IPS-NIHi11 (cell line): ENCODE results near the gene PSMA5.
A peak's percentile ranks its signal among the peaks of the same experiment; 100 is the strongest.
"Not testable (repeated sequence)": the region's sequence is repeated elsewhere in the genome, so short reads cannot be mapped to it uniquely, and the experiment has no call there.

Experiments
- DNase-seq: peaks from one replicate; pipeline ENCODE4 v3.0.0; 2012; ENCODE audit warnings: mixed read lengths, low spot score

The PSMA5 gene

DNA sequence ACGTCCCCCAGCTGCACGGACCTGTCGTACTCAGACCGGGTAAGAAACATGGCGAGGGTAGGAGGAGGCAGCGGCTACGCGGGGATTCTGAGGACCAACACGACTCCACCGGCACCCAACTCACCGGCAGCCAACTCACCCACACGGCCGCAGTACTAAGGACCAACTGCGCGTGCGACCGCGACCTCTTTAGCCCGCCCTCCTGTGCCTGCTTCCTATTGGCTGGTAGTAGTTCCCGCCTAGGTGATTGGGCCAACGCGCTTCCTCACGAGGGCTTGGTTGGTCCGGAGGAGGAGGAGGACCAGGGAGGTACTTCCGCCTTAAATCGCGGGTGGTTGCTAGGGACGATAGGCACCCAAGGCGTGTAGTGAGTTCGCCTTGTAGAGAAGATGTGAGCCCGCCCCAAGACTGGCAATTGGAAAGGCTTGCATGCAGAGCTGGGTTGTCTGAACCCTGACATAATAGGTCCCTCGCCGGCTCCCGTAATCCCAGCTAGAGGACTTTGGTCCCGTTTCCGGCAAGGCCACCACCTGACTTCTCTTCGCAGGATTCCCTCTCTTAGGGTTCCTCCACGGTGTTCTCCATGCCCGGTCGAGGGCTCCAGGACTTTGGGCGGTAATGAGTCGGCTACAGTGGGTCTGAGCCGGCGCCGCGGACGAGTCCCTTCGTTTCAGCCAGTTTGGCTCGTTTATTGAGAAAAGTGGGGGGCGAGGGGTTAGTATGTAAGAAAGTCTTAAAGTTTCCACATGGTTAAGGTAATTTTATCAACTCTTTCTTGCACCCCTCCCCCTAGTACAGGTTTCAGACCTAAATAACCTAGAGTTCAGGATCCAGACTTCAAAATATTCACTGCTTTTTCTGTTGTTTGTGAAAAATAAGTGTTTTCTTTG lies at the start of gene PSMA5:
TSS of gene PSMA5 (minus strand) at position 168 of the 890 bp plus-strand sequence. CDS start at position 50, 118 bp downstream.
- peak; percentile 96 for DNase-seq

DNA sequence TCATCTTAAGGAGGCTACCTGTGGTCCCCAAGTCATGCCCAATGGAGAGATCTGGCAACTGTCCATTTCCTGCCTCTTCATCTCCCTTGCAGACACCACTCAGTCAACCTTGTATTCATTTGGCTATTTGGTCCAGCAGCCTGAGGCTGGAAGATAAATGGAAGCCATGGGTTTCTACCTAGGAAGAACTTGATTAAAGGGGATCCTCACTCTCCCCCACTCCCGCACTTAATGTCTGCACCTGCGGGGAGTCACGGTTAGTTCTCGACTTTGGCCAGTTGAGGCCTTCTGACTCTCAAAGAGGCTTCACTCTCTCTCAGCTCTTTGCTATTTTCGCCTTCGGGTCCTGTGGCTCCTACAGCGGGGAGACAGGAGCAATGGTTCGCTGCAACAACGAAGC lies 49.0 kb upstream of the PSMA5 start:
- DNase-seq: no peak

DNA sequence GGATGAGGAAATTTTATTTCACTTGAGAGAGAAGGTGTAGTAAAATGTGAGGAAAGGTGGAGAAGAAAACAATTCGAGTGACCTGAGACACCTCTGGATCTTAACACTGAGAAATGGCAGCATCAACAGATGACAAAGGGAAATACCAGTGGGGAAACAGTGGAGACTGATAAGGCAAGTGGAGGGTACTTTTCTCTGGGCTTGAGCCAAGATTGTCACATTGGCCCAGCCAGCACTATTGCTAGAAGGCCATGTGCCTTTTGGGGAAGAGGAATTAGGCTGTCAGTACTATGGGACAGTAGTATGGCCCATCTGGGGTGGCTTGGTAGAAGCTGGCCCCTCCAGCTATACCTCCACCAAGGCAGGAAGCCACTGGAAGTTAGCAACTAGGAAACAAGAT lies 48.4 kb upstream of the PSMA5 start:
- no peak for DNase-seq

DNA sequence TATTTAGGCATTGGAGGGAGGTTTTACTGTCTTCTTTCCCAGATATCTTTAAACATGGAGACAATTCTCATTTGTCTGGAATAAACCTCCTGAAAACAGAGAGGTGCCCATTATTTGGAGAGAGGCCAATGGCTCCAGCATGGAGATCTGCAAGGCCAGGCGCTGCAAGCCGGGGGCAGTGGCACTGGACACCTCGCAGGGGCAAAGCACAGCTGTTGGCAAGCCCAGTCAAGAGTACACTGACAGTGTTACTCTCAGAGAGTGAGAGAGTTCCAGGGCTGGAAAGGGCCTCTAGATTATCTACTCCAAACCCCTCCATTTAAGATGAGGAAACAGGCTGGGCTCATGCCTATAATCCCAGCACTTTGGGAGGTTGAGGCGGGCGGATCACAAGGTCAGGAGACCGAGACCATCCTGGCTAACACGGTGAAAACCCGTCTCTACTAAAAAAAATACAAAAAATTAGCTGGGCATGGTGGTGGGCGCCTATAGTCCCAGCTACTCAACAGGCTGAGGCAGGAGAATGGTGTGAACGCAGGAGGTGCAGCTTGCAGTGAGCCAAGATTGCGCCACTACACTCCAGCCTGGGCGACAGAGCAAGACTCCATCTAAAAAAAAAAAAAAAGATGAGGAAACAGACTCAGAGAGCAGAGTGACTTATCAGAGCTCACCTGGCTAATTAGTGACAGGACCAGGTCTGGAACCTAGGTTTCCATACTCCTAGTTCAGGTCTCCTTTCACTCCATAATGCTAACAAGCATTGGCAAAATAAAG lies 47.2 kb upstream of the PSMA5 start:
- not testable (repeated sequence) for DNase-seq

DNA sequence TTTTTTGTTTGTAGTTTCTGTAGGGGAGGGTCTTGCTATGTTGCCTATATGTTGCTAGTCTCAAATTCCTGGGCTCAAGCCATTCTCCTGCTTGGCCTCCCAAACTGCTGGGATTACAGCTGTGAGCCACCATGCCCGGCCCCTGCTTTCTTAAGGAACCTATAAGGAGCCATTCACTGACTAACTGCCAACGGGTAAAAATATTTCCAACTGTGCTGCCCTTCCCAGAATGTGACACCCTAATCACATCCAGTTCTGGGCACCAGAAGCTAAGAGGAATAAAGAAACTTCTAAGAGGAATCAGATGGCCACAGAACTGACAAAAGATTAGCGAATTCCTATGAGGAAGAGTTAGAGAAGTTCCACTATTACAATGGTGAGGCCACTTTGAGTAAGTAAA lies 46.5 kb upstream of the PSMA5 start:
- no peak for DNase-seq

DNA sequence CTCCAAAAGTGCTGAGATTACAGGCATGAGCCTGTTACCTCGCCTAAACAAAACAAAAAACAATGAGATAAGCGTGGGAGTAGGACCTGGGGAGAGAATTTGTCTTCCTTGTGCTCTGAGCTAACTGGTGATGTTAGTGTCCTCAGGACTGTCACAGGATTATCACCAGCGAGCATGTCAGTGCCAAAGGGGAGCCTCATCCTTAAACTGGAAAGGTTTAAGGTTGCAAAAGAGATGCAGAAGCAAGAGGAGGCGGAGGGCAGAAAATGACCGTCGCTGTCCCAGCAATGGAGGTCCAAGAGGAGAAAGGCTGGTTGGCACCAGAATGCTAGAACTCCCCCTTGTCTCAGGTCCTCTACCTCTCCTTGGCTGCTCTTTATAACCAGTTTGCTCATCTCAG lies 44.0 kb upstream of the PSMA5 start:
- DNase-seq: no peak

DNA sequence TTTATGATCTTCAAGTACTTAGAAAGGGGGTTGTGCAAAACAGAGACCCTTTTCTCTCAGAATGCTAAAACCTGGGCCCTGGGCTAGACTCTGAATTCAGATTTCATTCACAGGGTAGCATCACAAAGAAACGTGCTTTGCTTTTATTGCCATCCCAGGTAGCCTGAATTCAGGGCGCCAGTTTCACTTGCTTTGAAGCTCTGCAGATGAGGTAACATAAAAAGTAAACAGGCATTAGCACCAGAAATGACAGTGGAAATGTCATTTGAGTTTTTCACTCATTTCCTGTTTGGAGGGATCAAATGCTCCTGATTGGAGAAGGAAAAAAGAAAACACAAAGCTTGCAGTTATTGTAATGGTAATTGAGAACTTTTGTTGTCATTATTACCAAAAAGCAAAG lies 42.7 kb upstream of the PSMA5 start:
- no peak for DNase-seq

DNA sequence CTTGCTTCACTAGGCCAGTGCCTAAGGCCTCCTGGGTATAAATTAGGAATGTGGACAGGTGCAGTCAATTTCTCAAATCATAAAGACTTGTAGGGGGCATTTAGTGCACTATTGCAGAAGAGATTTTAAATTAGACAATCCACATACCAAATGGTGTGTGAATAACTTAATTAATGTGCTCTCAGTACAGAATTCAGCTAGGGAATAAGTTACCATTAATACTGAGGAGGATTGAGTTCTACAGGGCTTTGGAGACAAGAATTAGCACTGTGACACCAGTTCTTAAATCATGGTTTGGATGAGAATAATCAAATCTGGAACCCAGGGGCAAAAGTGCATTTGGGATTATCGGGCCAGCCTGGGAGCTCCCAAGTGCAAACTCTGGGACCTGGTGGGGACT lies 41.8 kb upstream of the PSMA5 start:
- no peak for DNase-seq

DNA sequence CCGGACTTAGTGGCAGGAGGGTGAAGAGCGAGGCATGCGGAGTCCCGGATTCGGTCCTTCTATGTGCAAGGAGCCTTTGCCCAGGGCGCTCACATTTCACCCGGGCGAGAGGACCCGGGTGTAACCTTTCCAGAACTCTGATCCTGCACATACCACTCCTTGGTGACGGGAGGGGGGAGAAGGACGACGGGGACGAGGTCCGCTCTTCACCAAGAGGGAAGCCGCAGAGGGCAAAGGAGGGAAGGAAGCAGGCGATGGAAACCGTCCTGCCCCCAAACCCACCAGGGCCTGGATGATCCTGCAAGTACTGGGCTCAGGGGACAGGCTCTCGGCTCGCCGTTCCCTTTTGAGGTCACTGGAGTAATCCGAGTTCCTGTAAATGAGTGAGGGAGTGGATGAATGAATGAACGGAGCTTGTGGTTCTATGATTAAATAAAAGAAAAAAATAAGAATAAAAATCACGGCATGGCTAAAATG lies 41.1 kb upstream of the PSMA5 start:
- peak; percentile 43 for DNase-seq

DNA sequence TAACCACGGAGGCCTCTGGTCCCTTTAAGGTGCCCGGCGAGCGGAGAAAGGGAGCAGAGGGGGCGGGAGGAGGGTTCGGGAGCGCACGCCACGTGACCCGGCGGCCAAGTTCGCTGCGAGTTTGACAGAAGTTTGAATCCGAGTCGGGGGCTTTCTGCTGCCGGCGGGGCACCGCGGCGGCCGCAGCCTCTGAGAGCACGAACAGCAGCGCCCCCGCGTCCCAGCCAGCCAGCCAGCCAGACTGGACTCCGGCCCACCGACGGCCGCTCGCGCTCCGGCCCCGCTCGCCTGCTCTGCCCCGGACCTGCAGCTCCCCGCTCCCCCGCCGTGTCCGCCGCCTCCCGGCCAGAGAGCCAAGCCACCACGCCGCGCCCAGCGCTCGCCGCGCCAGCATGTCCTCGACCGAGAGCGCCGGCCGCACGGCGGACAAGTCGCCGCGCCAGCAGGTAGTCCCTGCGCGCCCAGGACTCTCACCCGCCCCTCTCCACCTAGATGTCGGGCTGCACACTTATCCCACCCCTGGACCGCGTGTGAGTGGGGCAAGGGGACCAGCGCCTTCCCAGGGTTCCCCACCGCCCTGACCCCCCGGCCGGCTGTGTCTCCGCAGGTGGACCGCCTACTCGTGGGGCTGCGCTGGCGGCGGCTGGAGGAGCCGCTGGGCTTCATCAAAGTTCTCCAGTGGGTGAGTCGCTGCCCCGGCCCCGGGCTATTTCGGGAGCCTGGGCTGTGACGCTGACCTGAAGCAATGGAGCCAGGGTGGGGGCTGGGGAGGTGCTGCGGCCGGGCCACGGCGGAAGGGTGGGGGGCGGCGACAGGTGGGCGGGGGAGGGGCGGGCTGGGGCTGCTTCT lies 40.4 kb upstream of the PSMA5 start, which contains the start of gene SYPL2:
TSS of gene SYPL2 (plus strand) at position 95 of the 849 bp plus-strand sequence. CDS start at position 393, 298 bp downstream.
- DNase-seq: peak; percentile 78

DNA sequence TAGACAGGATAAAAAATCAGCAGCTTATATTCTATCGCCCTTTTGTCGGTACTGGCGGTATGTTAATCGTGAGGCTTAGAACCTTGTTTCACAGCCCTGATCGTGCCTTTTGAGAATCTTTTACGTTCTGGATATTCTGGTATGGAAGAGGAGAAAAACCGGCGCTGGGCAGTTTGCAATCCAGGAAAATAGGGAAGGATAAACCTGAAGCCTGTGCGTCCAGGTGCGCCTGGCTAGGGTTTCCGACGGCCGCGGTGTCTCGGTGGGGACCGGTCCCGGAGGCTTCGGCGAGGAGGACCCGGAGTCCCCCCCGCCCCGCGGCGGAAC lies 39.8 kb upstream of the PSMA5 start:
- DNase-seq: no peak

DNA sequence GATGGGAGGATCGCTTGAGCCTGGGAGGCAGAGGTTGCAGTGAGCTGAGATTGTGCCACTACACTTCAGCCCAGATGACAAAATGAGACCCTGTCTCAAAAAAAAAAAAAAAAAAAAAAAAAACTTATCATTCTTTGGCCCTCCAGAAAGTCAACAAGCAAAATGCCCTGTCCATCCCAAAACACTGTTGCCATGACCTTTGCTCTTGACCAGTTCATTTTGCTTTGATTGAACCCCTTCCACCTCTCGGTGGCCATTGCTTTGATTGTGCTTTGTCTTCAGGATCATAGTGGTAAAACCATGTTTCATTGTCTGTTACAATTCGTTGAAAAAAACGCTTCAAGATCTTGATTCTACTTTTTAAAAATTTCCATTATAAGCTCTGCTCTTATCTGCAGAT lies 31.6 kb upstream of the PSMA5 start:
- no peak for DNase-seq

DNA sequence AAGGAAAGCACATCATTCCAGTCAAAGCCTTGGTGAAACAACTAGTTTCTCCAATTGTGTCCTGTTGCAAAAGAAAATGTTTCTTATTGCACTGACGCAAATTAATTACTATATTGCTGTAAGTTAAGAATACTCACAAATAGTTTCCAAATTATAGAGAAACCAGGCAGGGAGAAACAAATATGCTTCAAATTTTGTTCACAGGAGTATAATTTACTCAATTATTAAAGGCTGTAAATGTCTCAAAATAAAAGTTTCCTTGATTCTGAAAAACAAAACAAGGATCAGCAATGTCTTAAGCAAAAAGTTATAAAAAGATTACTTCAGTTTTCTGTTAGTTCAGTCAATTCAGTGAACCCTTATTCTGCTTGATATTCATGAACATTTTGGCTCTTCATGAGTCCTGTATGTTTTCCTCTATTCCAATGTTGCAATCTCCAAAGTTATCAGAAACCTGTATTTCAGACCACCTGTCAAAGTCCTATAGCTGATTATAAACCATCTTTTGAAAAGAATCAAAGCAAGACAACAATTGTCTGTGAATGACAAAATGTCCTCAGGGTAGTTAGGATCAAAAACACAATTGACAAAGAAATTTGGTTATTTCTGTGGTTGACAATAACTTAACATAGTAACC lies 28.4 kb upstream of the PSMA5 start:
- DNase-seq: no peak

DNA sequence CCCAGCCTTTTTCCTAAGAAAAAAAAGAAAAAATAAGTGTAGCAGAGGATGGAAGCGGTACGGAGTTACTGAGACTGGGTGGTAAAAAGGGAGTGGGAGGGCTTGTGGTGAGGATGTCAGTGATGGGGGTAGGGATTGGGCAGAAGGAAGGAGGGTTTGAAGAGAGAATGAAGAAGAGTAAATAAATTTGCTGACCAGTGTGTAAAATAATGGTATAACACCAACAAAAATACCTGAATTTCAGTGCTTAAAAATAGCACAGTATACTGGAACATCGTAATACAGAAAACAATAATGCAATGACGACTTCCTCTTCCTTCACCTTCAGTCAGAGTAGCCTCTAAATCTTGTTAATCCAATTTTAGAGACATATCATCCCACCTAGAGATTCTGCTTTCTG lies 21.3 kb upstream of the PSMA5 start:
- no peak for DNase-seq

DNA sequence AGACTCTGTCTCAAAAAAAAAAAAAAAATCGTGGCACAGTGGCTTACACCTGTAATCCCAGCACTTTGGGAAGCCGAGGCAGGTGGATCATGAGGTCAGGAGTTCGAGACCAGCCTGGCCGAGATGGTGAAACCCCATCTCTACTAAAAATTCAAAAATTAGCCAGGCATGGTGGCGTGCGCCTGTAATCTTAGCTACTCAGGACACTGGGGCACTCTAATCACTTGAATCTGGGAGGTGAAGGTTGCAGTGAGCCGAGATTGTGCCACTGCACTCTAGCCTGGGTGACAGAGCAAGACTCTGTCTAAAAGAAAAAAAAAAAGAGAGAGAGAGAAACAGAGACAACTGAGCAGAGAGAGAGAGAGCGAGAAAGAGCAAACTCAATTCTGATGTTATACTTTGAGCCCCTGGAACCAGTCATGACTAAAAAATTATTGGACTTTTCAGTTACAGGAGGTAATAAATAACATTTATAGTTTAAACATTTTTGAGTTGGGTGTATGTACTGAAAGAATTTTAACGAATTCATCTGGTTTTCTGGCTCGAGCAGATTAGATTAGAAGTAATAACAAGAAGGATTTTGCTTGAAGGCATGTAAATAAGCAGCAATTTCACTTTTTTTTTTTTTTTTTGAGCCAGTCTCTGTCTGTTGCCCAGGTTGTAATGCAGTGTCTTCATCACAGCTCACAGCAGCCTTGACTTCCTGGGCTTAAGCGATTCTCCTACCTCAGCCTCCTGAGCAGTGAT lies 19.9 kb upstream of the PSMA5 start:
- DNase-seq: not testable (repeated sequence)

DNA sequence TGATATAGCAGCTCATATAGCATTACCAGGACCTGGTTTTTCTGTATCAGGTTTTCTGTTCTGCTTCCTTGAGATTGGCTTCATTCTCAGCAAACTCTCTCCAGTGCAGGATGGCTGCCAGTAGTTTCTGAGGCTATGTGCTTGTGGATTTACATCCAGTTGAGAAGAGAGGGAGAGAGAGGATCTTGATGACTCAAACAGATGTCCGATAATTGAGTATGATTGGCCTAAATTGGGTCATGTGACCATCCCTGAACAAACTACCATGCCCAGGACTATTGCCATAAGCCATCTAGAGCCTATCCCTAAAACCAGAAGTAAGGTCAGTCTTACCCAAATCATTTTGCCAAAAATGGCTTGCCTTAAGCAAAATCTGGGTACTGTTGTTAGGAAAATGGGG lies 18.1 kb upstream of the PSMA5 start:
- no peak for DNase-seq

DNA sequence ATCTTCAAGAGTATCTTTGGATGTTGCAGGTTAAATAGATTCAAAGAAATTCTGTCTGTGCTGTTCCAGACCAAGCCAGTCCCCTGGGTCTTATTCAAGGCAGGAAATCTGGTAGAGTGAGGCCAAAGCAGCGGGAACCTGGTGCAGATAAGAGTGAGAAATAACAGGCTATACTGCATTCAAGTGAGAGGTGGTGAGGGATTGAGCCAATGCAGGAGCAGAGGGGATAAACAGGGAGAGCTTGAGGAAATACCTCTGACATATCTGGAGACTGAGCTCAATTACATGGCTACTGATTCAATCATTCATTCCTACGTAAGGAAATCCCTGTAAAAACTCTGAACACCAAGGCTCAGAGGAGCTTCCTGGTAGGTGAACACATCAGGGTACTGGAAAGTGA lies 17.2 kb upstream of the PSMA5 start:
- no peak for DNase-seq

DNA sequence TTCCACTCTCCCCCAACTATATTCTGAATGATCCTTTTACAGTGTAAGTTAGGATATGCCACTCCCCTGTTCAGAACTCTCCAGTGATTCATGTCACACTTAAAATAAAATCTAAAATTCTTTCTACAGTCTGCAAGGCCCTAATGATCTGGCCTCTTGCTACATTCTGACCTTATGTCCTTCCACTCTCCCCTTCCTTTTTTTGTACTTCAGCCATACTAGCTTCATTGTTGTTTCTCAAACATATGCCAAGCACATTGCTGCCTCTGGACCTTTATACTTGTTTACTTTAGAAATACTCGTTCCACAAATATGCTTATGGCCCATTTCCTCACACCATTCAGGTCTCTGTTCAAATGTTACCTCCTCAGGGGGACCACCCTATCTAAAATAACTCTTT lies 14.8 kb upstream of the PSMA5 start:
- no peak for DNase-seq

DNA sequence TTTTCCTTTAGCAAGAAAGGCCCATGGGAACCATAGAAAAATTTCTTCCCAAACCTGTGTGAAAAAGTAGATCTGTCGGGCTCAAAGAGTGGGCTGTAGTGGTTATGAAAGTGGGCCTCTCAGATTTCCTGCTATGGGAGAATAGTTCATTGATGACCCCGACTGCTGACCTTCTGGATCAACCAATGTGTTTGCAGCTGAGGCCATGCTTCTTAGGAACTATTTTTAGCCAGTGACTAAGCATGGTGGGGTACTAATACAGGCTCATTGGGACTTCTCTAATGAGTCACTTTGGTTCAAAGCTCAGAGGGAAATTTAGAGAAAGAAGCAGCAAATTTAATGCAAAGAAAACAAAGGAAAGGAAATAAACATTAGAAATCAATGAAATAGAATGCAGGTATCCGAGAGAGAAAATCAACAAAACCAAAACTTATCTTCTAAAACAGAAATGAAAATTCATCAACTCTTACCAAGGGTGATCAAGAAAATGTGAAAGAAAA lies 12.6 kb upstream of the PSMA5 start:
- no peak for DNase-seq

DNA sequence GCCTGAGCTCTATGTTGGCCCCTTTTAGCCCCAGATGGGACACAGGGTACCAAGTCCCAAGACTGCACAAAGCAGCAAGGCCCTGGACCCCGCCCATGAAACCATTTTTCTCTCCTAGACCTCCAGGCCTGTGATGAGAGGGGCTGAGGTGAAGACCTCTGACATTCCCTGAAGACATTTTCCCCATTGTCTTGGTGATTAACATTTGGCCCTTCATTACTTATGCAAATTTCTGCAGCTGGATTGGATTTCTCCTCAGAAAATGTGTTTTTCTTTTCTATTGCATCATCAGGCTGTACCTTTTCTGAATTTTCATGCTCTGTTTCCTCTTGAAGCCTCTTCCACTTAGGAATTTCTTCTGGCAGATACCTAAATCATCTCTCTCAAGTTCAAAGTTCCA lies 8.2 kb upstream of the PSMA5 start:
- DNase-seq: no peak

DNA sequence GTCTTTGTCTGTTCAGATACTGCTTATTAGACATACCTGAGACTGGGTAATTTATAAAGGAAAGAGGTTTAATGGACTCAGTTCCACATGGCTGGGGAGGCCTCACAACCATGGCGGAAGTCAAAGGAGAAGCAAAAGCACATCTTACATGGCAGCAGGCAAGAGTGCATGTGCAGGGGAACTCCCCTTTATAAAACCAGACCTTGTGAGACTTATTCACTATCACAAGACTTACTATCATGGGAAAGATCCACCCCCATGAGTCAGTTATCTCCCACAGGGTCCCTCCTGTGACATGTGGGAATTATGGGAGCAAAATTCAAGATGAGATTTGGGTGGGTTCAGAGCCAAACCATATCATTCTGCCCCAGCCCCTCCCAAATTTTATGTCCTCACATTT lies 7.1 kb upstream of the PSMA5 start:
- DNase-seq: no peak
